SK-N-SH (cell line): Measurements from ENCODE around the gene ANKK1.

ENCODE experiments used
- FOXM1 ChIP-seq: IDR thresholded peaks from 2 replicates; pipeline ENCODE4 v1.4.0; 2012; ENCODE audit warnings: low read depth, mild to moderate bottlenecking
- RAD21 ChIP-seq: IDR thresholded peaks from 2 replicates; pipeline ENCODE4 v1.6.1; 2012; ENCODE audit warnings: mild to moderate bottlenecking, low read length
- TF ChIP-seq, protein P1 (sequence below): fragments of 200-600 bp; sonication (generic); IDR thresholded peaks from 2 replicates; pipeline ENCODE4 v1.6.1; 2017; ENCODE audit warnings: antibody characterized with exemption, mild to moderate bottlenecking, moderate library complexity
- TF ChIP-seq, protein P2 (sequence below): fragments of 150-350 bp; IDR thresholded peaks from 2 replicates; pipeline ENCODE4 v1.6.1; 2017; ENCODE audit warnings: antibody characterized with exemption, low read length, low read depth, borderline replicate concordance

DNA sequence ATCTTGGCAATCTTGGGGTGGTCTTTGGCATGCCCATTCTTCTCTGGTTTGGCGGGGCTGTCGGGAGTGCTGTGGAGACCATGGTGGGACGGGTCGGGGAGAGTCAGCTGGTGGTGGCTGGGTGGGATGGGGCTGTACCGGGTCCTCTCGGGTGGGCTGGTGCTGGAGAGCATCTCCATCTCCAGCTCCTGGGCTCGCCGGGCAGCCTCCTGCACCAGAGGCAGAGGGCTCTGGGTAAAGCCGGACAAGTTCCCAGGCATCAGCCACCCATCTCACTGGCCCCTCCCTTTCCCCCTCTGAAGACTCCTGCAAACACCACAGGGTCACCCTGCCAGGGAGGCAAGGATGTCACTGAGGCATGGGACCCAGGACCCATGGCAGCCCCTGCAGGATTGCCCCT is 25.1 kb downstream of the ANKK1 start:
- TF ChIP-seq RAD21 (no peak), FOXM1 (no peak)
- TF ChIP-seq, protein P1, sequence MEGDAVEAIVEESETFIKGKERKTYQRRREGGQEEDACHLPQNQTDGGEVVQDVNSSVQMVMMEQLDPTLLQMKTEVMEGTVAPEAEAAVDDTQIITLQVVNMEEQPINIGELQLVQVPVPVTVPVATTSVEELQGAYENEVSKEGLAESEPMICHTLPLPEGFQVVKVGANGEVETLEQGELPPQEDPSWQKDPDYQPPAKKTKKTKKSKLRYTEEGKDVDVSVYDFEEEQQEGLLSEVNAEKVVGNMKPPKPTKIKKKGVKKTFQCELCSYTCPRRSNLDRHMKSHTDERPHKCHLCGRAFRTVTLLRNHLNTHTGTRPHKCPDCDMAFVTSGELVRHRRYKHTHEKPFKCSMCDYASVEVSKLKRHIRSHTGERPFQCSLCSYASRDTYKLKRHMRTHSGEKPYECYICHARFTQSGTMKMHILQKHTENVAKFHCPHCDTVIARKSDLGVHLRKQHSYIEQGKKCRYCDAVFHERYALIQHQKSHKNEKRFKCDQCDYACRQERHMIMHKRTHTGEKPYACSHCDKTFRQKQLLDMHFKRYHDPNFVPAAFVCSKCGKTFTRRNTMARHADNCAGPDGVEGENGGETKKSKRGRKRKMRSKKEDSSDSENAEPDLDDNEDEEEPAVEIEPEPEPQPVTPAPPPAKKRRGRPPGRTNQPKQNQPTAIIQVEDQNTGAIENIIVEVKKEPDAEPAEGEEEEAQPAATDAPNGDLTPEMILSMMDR, result no peak
- TF ChIP-seq, protein P2, sequence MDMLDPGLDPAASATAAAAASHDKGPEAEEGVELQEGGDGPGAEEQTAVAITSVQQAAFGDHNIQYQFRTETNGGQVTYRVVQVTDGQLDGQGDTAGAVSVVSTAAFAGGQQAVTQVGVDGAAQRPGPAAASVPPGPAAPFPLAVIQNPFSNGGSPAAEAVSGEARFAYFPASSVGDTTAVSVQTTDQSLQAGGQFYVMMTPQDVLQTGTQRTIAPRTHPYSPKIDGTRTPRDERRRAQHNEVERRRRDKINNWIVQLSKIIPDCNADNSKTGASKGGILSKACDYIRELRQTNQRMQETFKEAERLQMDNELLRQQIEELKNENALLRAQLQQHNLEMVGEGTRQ, result no peak
